Mesenchymal stem cell (in vitro differentiated cells and primary cell): Measurements from ENCODE around the gene PARD6B.

ENCODE experiments used
- DNase-seq: peaks from one replicate; pipeline ENCODE4 v3.0.0-alpha.2; 2013
- H2AFZ ChIP-seq: one replicate; pipeline ENCODE4 v1.6.1; 2013; ENCODE audit warnings: low read depth, mild to moderate bottlenecking, control low read depth, inconsistent platforms, low read length, moderate library complexity
- H2AK5ac ChIP-seq: 2 replicates; pipeline ENCODE4 v1.6.1; 2013; ENCODE audit warnings: low read length, moderate library complexity, mild to moderate bottlenecking, inconsistent platforms; ENCODE audit not compliant: severe bottlenecking
- H2BK120ac ChIP-seq: one replicate; pipeline ENCODE4 v1.6.1; 2013; ENCODE audit warnings: low read depth, mild to moderate bottlenecking, inconsistent platforms, low read length, moderate library complexity
- H2BK12ac ChIP-seq, 2 experiments: one replicate each; pipeline ENCODE4 v1.6.1; 2013; ENCODE audit warnings: inconsistent platforms in 2 of 2, low read length in 2 of 2, mild to moderate bottlenecking in 2 of 2, moderate library complexity in 2 of 2, control low read depth in 1 of 2
- H2BK15ac ChIP-seq: one replicate; pipeline ENCODE4 v1.6.1; 2013; ENCODE audit warnings: mild to moderate bottlenecking, low read depth, inconsistent platforms; ENCODE audit not compliant: poor library complexity, severe bottlenecking
- H2BK5ac ChIP-seq: 2 replicates; pipeline ENCODE4 v1.6.1; 2013; ENCODE audit warnings: low read depth, mild to moderate bottlenecking, low read length, control low read depth, inconsistent platforms; ENCODE audit not compliant: poor library complexity, severe bottlenecking
- H3K14ac ChIP-seq, 2 experiments: one replicate each; pipeline ENCODE4 v1.6.1; 2013; ENCODE audit warnings: inconsistent platforms in 2 of 2, low read length in 2 of 2, control low read depth in 1 of 2, mild to moderate bottlenecking in 1 of 2, moderate library complexity in 1 of 2
- H3K18ac ChIP-seq, 2 experiments: one replicate each; pipeline ENCODE4 v1.6.1; 2013; ENCODE audit warnings: inconsistent platforms in 2 of 2, low read length in 2 of 2, control low read depth in 1 of 2, low read depth in 1 of 2, mild to moderate bottlenecking in 1 of 2
- H3K23ac ChIP-seq, 2 experiments: one replicate each; pipeline ENCODE4 v1.6.1; 2013; ENCODE audit warnings: inconsistent platforms in 2 of 2, low read length in 2 of 2, mild to moderate bottlenecking in 2 of 2, moderate library complexity in 2 of 2, control low read depth in 1 of 2
- H3K27ac ChIP-seq: 2 replicates; pipeline ENCODE4 v1.5.1; 2013; ENCODE audit warnings: mild to moderate bottlenecking, moderate library complexity, low read length, control low read depth, inconsistent platforms; ENCODE audit not compliant: poor library complexity, severe bottlenecking
- H3K27me3 ChIP-seq, 2 experiments: 2 replicates each; pipeline versions ENCODE4 v1.6.1 to v1.7.0; 2013; ENCODE audit warnings: low read length in 2 of 2, mild to moderate bottlenecking in 2 of 2, moderate library complexity in 2 of 2, control low read depth in 1 of 2, inconsistent platforms in 1 of 2; ENCODE audit not compliant: control insufficient read depth in 1 of 2, insufficient read depth in 1 of 2
- H3K36me3 ChIP-seq, 2 experiments: 2 replicates each; pipeline versions ENCODE4 v1.6.1 to v1.7.0; 2013; ENCODE audit warnings: low read length in 2 of 2, control low read depth in 1 of 2, inconsistent platforms in 1 of 2, low read depth in 1 of 2, mild to moderate bottlenecking in 1 of 2; ENCODE audit not compliant: insufficient read depth in 2 of 2, control insufficient read depth in 1 of 2
- H3K4ac ChIP-seq, 2 experiments: one replicate each; pipeline ENCODE4 v1.6.1; 2013; ENCODE audit warnings: inconsistent platforms in 2 of 2, low read length in 2 of 2, mild to moderate bottlenecking in 2 of 2, moderate library complexity in 2 of 2, control low read depth in 1 of 2, low read depth in 1 of 2
- H3K4me1 ChIP-seq: 2 replicates; pipeline ENCODE4 v1.6.1; 2013; ENCODE audit warnings: low read depth, low read length, control low read depth; ENCODE audit not compliant: control insufficient read depth, insufficient read depth
- H3K4me2 ChIP-seq: 2 replicates; pipeline ENCODE4 v1.6.1; 2013; ENCODE audit warnings: low read length, mild to moderate bottlenecking, inconsistent platforms; ENCODE audit not compliant: poor library complexity, severe bottlenecking
- H3K4me3 ChIP-seq, 2 experiments: 2 replicates each; pipeline versions ENCODE4 v1.5.1 to v1.7.0; 2013; ENCODE audit warnings: low read length in 2 of 2, mild to moderate bottlenecking in 2 of 2, control low read depth in 1 of 2, low read depth in 1 of 2; ENCODE audit not compliant: insufficient read depth in 1 of 2
- H3K79me1 ChIP-seq: replicated peaks from 2 replicates; pipeline ENCODE4 v1.6.1; 2013; ENCODE audit warnings: mild to moderate bottlenecking, control low read depth, low read length, inconsistent platforms; ENCODE audit not compliant: poor library complexity, severe bottlenecking
- H3K9ac ChIP-seq: 2 replicates; pipeline ENCODE4 v1.7.0; 2013; ENCODE audit warnings: mild to moderate bottlenecking, low read length, moderate library complexity
- H3K9me3 ChIP-seq: 2 replicates; pipeline ENCODE4 v1.7.0; 2013; ENCODE audit warnings: mild to moderate bottlenecking, low read length; ENCODE audit not compliant: control insufficient read depth
- H4K8ac ChIP-seq: one replicate; pipeline ENCODE4 v1.6.1; 2013; ENCODE audit warnings: inconsistent platforms, mild to moderate bottlenecking, low read length, moderate library complexity
- H4K91ac ChIP-seq: one replicate; pipeline ENCODE4 v1.6.1; 2013; ENCODE audit warnings: mild to moderate bottlenecking, low read length, inconsistent platforms
- WGBS: methylation state at CpG from one replicate; pipeline ENCODE4 v1.1.7; 2013; ENCODE audit warnings: mixed read lengths; 5-methylcytosine and 5-hydroxymethylcytosine counted together

The PARD6B gene

DNA sequence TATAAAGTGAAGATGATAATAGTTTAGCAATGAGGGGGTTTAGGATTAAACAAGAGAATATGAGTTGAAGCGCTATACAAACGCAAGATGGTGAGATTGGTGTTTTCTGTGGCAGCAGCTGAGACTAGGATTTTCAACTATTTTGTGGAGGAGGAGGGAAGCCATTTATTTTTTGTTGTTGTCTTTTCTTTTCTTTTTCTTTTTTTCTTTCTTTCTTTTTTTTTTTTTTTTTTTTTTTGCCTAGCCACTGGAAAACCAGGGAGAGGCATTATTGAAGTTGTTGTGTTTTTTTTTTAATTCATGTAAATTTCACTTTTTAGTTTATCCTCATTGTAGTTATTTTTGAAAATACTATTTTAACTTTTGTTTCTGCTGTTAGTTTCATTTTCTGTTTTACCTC is 15.9 kb downstream of the PARD6B start:
- no peak overlapping the region for H4K8ac ChIP-seq
- H3K23ac ChIP-seq = no peak overlapping the region
- no peak overlapping the region for H3K18ac ChIP-seq
- peak overlapping the region in 1 of 2 experiments; percentile 51 for H3K4me3 ChIP-seq
- H2AK5ac ChIP-seq = no peak overlapping the region
- no peak overlapping the region for H2BK120ac ChIP-seq
- peaks cover 12% of the 10 kb centered on the region for H3K79me1 ChIP-seq
- H2BK12ac ChIP-seq = no peak overlapping the region
- H3K4me1 ChIP-seq = peaks cover 17% of the 10 kb centered on the region
- H4K91ac ChIP-seq = no peak overlapping the region
- H2BK5ac ChIP-seq = no peak overlapping the region
- no peaks in the 10 kb centered on the region for H3K27me3 ChIP-seq
- H3K36me3 ChIP-seq = peaks cover 0 to 15% of the 10 kb centered on the region in 2 experiments
- H3K27ac ChIP-seq = peak overlapping the region; percentile 49
- no peak overlapping the region for H3K4me2 ChIP-seq
- DNase-seq = no peak
- 100% methylated on average over 2 of the region's 2 CpGs for WGBS
- peak overlapping the region; percentile 85 for H3K9ac ChIP-seq
- no peak overlapping the region for H3K14ac ChIP-seq
- no peaks in the 10 kb centered on the region for H3K9me3 ChIP-seq
- no peak overlapping the region for H3K4ac ChIP-seq
- H2AFZ ChIP-seq = no peak overlapping the region
- H2BK15ac ChIP-seq = no peak overlapping the region

DNA sequence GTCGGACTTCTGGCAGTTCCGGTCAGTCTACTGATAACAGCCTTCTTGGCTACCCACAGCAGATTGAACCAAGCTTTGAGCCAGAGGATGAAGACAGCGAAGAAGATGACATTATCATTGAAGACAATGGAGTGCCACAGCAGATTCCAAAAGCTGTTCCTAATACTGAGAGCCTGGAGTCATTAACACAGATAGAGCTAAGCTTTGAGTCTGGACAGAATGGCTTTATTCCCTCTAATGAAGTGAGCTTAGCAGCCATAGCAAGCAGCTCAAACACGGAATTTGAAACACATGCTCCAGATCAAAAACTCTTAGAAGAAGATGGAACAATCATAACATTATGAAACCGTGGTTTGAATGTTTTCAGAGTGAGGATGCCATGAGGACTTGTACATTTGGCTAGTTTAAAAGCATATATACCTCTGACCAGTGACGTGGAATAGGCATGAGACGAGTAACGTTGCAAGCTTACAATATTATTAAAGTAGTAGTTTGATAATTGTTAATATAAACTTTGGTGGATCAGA is 18.8 kb downstream of the PARD6B start:
- Histone ChIP-seq H4K8ac (no peak overlapping the region), H2BK5ac (no peak overlapping the region), H3K14ac (no peak overlapping the region), H3K4me2 (no peak overlapping the region), H3K9ac (no peak overlapping the region), H3K27ac (no peak overlapping the region), H3K79me1 (peaks cover 12% of the 10 kb centered on the region), H3K18ac (no peak overlapping the region), H2BK12ac (no peak overlapping the region), H3K4ac (no peak overlapping the region), H2AK5ac (no peak overlapping the region), H3K36me3 (peaks cover 0 to 12% of the 10 kb centered on the region in 2 experiments), H2AFZ (no peak overlapping the region), H4K91ac (no peak overlapping the region), H2BK15ac (no peak overlapping the region), H3K9me3 (no peaks in the 10 kb centered on the region), H3K4me1 (peaks cover 8% of the 10 kb centered on the region), H3K4me3 (no peak overlapping the region), H3K27me3 (no peaks in the 10 kb centered on the region), H3K23ac (no peak overlapping the region), H2BK120ac (no peak overlapping the region)
- 92% methylated on average over 8 of the region's 8 CpGs for WGBS
- no peak for DNase-seq

GRCh38 chr20:50753152-50753551 is 21.8 kb downstream of the PARD6B start:
- no peak overlapping the region for H3K14ac ChIP-seq
- no CpG with 5 or more reads among the region's 3 CpGs for WGBS
- H3K4me3 ChIP-seq = no peak overlapping the region
- no peak overlapping the region for H3K23ac ChIP-seq
- no peak overlapping the region for H2BK120ac ChIP-seq
- DNase-seq = no peak
- H3K18ac ChIP-seq = no peak overlapping the region
- no peak overlapping the region for H3K4me2 ChIP-seq
- H2AFZ ChIP-seq = no peak overlapping the region
- H3K4ac ChIP-seq = no peak overlapping the region
- H3K4me1 ChIP-seq = peaks cover 2% of the 10 kb centered on the region
- H2BK5ac ChIP-seq = no peak overlapping the region
- H2AK5ac ChIP-seq = no peak overlapping the region
- peaks cover 0 to 9% of the 10 kb centered on the region in 2 experiments for H3K36me3 ChIP-seq
- no peak overlapping the region for H2BK15ac ChIP-seq
- H3K9ac ChIP-seq = no peak overlapping the region
- H4K91ac ChIP-seq = no peak overlapping the region
- H3K79me1 ChIP-seq = peaks cover 12% of the 10 kb centered on the region
- H4K8ac ChIP-seq = no peak overlapping the region
- H2BK12ac ChIP-seq = no peak overlapping the region
- H3K27me3 ChIP-seq = no peaks in the 10 kb centered on the region
- no peaks in the 10 kb centered on the region for H3K9me3 ChIP-seq
- H3K27ac ChIP-seq = no peak overlapping the region

GRCh38 chr20:50754420-50754819 is 23.0 kb downstream of the PARD6B start:
- no peak overlapping the region for H2AK5ac ChIP-seq
- H3K27me3 ChIP-seq = no peaks in the 10 kb centered on the region
- H3K27ac ChIP-seq = no peak overlapping the region
- H3K4ac ChIP-seq = no peak overlapping the region
- no peak overlapping the region for H2BK120ac ChIP-seq
- peaks cover 11% of the 10 kb centered on the region for H3K79me1 ChIP-seq
- H4K91ac ChIP-seq = no peak overlapping the region
- H3K36me3 ChIP-seq = peaks cover 0 to 5% of the 10 kb centered on the region in 2 experiments
- H3K4me1 ChIP-seq = peaks cover 3% of the 10 kb centered on the region
- no peak overlapping the region for H3K14ac ChIP-seq
- no peak overlapping the region for H2AFZ ChIP-seq
- no peak overlapping the region for H3K4me2 ChIP-seq
- no peak overlapping the region for H3K9ac ChIP-seq
- H3K23ac ChIP-seq = no peak overlapping the region
- H2BK5ac ChIP-seq = no peak overlapping the region
- H2BK15ac ChIP-seq = no peak overlapping the region
- H2BK12ac ChIP-seq = no peak overlapping the region
- H3K9me3 ChIP-seq = no peaks in the 10 kb centered on the region
- H3K4me3 ChIP-seq = no peak overlapping the region
- WGBS = 98% methylated on average over 4 of the region's 4 CpGs
- H4K8ac ChIP-seq = no peak overlapping the region
- H3K18ac ChIP-seq = no peak overlapping the region
- DNase-seq = no peak
